HL-60/S4 treated with phorbol 12-myristate 13-acetate at 8.2 ng/mL for 4 days and 3 days (cell line): ENCODE results near the gene MORC1.

Source experiments
- in situ Hi-C: fragments of 300-500 bp; cut with MboI; formaldehyde crosslinking; loops from 2 replicates; pipeline ENCODE4 v1.15.0; 2022; ENCODE audit warnings: low sequenced_read_pairs

Gene MORC1

GRCh38 chr3:109035082-109035481 lies 82.9 kb downstream of the MORC1 start:
- in situ Hi-C loops: no loop called here

GRCh38 chr3:109033000-109033660 lies 84.8 kb downstream of the MORC1 start:
- in situ Hi-C loops: no loop called here

- in situ Hi-C loops: no loop called here
These were observed 89.2 kb downstream of the MORC1 start for GRCh38 chr3:109028753-109029152.

- in situ Hi-C loops: no loop called here
These were observed 91.1 kb downstream of the MORC1 start for GRCh38 chr3:109026821-109027220.

GRCh38 chr3:109025896-109026295 lies 92.0 kb downstream of the MORC1 start:
- in situ Hi-C loops: no loop called here

GRCh38 chr3:109023656-109024254 lies 94.2 kb downstream of the MORC1 start:
- in situ Hi-C loops: no loop called here

- in situ Hi-C loops: no loop called here
These were observed 94.8 kb downstream of the MORC1 start for GRCh38 chr3:109023167-109023566.

- in situ Hi-C loops: no loop called here
These were observed 96.4 kb downstream of the MORC1 start for GRCh38 chr3:109021556-109021955.

- in situ Hi-C loops: no loop called here
These were observed 99.1 kb downstream of the MORC1 start for GRCh38 chr3:109018828-109019227.

- in situ Hi-C loops: no loop called here
These were observed 112.5 kb downstream of the MORC1 start for GRCh38 chr3:109005443-109005842.

GRCh38 chr3:108998436-108998835 lies 119.5 kb downstream of the MORC1 start:
- in situ Hi-C loops: no loop called here

- in situ Hi-C loops: no loop called here
These were observed 132.1 kb downstream of the MORC1 start for GRCh38 chr3:108985844-108986243.

- in situ Hi-C loops: no loop called here
These were observed 134.9 kb downstream of the MORC1 start for GRCh38 chr3:108983051-108983450.

GRCh38 chr3:108976058-108976457 lies 141.9 kb downstream of the MORC1 start:
- in situ Hi-C loops: no loop called here

GRCh38 chr3:108973019-108973418 lies 144.9 kb downstream of the MORC1 start:
- in situ Hi-C loops: no loop called here

- in situ Hi-C loops: no loop called here
These were observed 145.5 kb downstream of the MORC1 start for GRCh38 chr3:108972482-108972881.

- in situ Hi-C loops: no loop called here
These were observed 147.4 kb downstream of the MORC1 start for GRCh38 chr3:108970561-108970960.

GRCh38 chr3:108966773-108967172 lies 151.2 kb downstream of the MORC1 start:
- in situ Hi-C loops: no loop called here

- in situ Hi-C loops: no loop called here
These were observed 158.9 kb downstream of the MORC1 start for GRCh38 chr3:108959017-108959416.

GRCh38 chr3:108953700-108954099 lies 164.2 kb downstream of the MORC1 start, which contains the start of gene GUCA1C:
Gene GUCA1C, minus strand, starts transcription at chr3:108953879. Its CDS starts 117 bp downstream, at chr3:108953762.
- in situ Hi-C loops: no loop called here

GRCh38 chr3:108953210-108953609 lies 164.7 kb downstream of the MORC1 start:
- in situ Hi-C loops: no loop called here

GRCh38 chr3:108951820-108952501 lies 166.0 kb downstream of the MORC1 start:
- in situ Hi-C loops: no loop called here
